Regular cardiac myocyte (primary cell): ENCODE measurements around the gene FAM53A. TPM values are rescaled to one million over a fixed set of nuclear protein-coding genes. Genes with fewer than 3 reads are reported as not detected.

ENCODE experiments used
- total RNA-seq: library from RNA; depleted of rRNA; stranded (reverse); fragments of >200 nt; gene quantifications from 2 replicates; pipeline ENCODE4 v1.2.3, GENCODE V29; 2014

The FAM53A gene
- 0.58 and 4.5 TPM in 2 replicates for total RNA-seq

GRCh38 chr4:1683736-1684505 lies at the start of gene FAM53A:
TSS of gene FAM53A (minus strand) at chr4:1684313. CDS start at chr4:1668741, 15,572 bp downstream.

GRCh38 chr4:1721003-1721665 lies 37.0 kb upstream of the FAM53A start, which contains the start of the genes TACC3 and TMEM129:
TSS of gene TACC3 (plus strand) at chr4:1721521. CDS start at chr4:1723422, 1,901 bp downstream.
TSS of gene TMEM129 (minus strand) at chr4:1721323. CDS start at chr4:1720837, 486 bp downstream.

DNA sequence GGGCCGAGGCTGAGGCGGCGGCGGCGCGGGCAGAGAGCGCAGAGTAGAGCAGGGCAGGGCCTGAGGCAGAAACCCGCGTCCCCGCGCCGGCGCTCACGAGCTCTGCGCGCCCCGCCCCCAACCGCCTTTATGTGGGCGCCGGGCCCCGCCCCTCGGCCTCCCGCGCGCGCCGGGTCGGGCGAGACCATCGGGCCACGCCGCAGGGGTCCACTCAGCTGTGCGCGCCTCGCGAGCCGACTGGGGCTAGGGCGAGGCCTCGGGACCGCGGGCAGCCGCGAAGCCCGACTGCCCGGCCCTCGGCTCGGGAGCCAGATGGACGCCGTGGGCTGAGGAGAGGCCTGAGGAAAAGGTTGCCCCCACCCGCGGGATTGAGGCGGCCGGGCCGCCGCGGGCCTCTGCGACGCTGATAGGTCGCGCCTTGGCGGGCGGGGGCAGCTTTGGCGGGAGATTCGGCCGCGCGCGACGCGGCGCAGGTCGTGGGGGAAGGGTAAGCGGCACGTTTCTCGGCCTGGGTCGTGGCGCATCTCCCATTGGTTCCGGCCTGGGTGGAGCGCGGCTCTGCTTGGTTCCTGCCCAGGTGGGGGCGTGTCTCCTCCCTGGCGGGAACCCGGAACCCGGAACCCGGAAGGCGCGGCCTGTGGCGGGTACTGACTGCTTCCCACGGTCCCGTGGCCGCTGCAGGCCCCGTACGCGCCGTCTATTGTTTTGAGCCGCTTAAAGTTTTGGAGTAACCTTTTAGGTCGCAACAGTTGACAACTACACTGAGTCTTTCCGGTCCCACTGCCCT lies 28.3 kb upstream of the FAM53A start, which contains the start of gene SLBP:
SLBP (minus strand) TSS at position 104 of the 787 bp plus-strand sequence. CDS start 131 bp downstream, outside the sequence.

Other genes starting within 250 kb of the FAM53A start
- 52.7 and 71.5 TPM in 2 replicates for gene SLBP, start 28.0 kb upstream of the FAM53A start, total RNA-seq
- gene TMEM129, start 37.0 kb upstream of the FAM53A start, total RNA-seq = 20.5 and 57.5 TPM in 2 replicates
- 3.9 and 54.8 TPM in 2 replicates for gene TACC3, start 37.2 kb upstream of the FAM53A start, total RNA-seq
- 0.56 and 1.7 TPM in 2 replicates for gene FGFR3, start 109.0 kb upstream of the FAM53A start, total RNA-seq
- gene LETM1, start 171.8 kb upstream of the FAM53A start, total RNA-seq = 58.9 and 120 TPM in 2 replicates
- gene NSD2, start 187.1 kb upstream of the FAM53A start, total RNA-seq = 39.5 and 97.2 TPM in 2 replicates